ENCODE results near the gene RND2. TPM values are rescaled to one million over a fixed set of nuclear protein-coding genes. Genes with fewer than 3 reads are reported as not detected.

RND2 gene
- total and polyA plus RNA-seq, 2 donors (not counting 1 experiment from before 2014, with no cell fraction given), result 0.54 to 0.99 TPM

- H4K20me1 ChIP-seq (ENCODE audit: control insufficient read depth, extremely low read depth, insufficient read depth, low read length), result no peaks in the 10 kb centered on the region
- no peaks in the 10 kb centered on the region for H3K27me3 ChIP-seq (ENCODE audit: control insufficient read depth, insufficient read depth, low read length)
- peaks cover 9% of the 10 kb centered on the region for H3K36me3 ChIP-seq (ENCODE audit: control insufficient read depth, insufficient read depth, low read length)
- TF ChIP-seq CTCF (conservative IDR thresholded peaks at IDR 0.05 in 1 of 2, IDR thresholded peaks at IDR 0.05 in 1 of 2; ENCODE audit: low read depth in 1 of 2, low read length in 2 of 2) (no peak), EZH2 (IDR thresholded peaks at IDR 0.05; ENCODE audit: low read length, missing control alignments) (no peak)
- peak within 1 kb of the TSS; percentile 74 to 96 (median 78) for H3K4me3 ChIP-seq (replicated peaks in 1 of 4; ENCODE audit: control extremely low read depth in 1 of 4, insufficient read depth in 1 of 4, low read depth in 3 of 4, low read length in 4 of 4)
- H3K4me1 ChIP-seq (ENCODE audit: control insufficient read depth, extremely low read depth, insufficient read depth, low read length), result peaks cover 17% of the 10 kb centered on the region
- H3K79me2 ChIP-seq (ENCODE audit: control insufficient read depth, insufficient read depth, low read length), result peaks cover 33% of the 10 kb centered on the region
- H2AFZ ChIP-seq (ENCODE audit: low read length), result peak within 1 kb of the TSS; percentile 70
- peak within 1 kb of the TSS; percentile 71 for H3K9ac ChIP-seq (ENCODE audit: insufficient read depth, low read length)
- DNase-seq (ENCODE audit: low read depth in 2 of 2), result peak; percentile 63 to 74
- peak within 1 kb of the TSS; percentile 81 for H3K27ac ChIP-seq (ENCODE audit: insufficient read depth, low read length)
- no peaks in the 10 kb centered on the region for H3K9me3 ChIP-seq (ENCODE audit: control insufficient read depth, insufficient read depth, low read depth, low read length)
- H3K4me2 ChIP-seq (ENCODE audit: extremely low read depth, insufficient read depth, low read length), result peak within 1 kb of the TSS; percentile 80
Measured at GRCh38 chr17:43021741-43022512, 3.1 kb upstream of the RND2 start, which contains the start of gene VAT1. TSS of gene VAT1 (minus strand) at chr17:43022385. CDS start at chr17:43022322, 63 bp downstream.

DNA sequence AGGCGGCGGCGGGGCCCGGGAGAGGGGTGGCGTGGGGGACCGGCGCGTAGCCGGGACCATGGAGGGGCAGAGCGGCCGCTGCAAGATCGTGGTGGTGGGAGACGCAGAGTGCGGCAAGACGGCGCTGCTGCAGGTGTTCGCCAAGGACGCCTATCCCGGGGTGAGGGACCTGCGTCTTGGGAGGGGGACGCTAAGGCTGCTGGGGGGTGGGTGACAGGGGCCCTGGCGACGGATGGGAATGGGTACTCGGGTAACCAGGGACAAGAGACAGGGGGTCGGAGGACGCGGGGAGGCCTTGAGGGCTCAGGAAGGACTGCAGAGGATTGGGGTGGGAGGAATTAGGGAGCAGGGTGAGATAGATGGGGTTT, 243 bp downstream of the RND2 start:
- H2AFZ ChIP-seq (ENCODE audit: low read length), result no peak overlapping the region

More for the DNA sequence above, 243 bp downstream of the RND2 start:
- H3K9ac ChIP-seq (ENCODE audit: insufficient read depth, low read length), result no peak overlapping the region
- H3K4me1 ChIP-seq (ENCODE audit: control insufficient read depth, extremely low read depth, insufficient read depth, low read length), result peaks cover 8% of the 10 kb centered on the region
- H3K27ac ChIP-seq (ENCODE audit: insufficient read depth, low read length), result no peak overlapping the region
- H3K4me3 ChIP-seq (replicated peaks in 1 of 4; ENCODE audit: control extremely low read depth in 1 of 4, insufficient read depth in 1 of 4, low read depth in 3 of 4, low read length in 4 of 4), result peak overlapping the region in 1 of 4 experiments; percentile 42
- H3K79me2 ChIP-seq (ENCODE audit: control insufficient read depth, insufficient read depth, low read length), result peaks cover 15% of the 10 kb centered on the region
- DNase-seq (ENCODE audit: low read depth in 2 of 2), result no peak
- peak overlapping the region; percentile 64 for H3K4me2 ChIP-seq (ENCODE audit: extremely low read depth, insufficient read depth, low read length)
- H3K36me3 ChIP-seq (ENCODE audit: control insufficient read depth, insufficient read depth, low read length), result no peaks in the 10 kb centered on the region
- H4K20me1 ChIP-seq (ENCODE audit: control insufficient read depth, extremely low read depth, insufficient read depth, low read length), result no peaks in the 10 kb centered on the region
- TF ChIP-seq CTCF (conservative IDR thresholded peaks at IDR 0.05 in 1 of 2, IDR thresholded peaks at IDR 0.05 in 1 of 2; ENCODE audit: low read depth in 1 of 2, low read length in 2 of 2) (no peak), EZH2 (IDR thresholded peaks at IDR 0.05; ENCODE audit: low read length, missing control alignments) (peak; percentile 57)
- H3K27me3 ChIP-seq (ENCODE audit: control insufficient read depth, insufficient read depth, low read length), result no peaks in the 10 kb centered on the region
- no peaks in the 10 kb centered on the region for H3K9me3 ChIP-seq (ENCODE audit: control insufficient read depth, insufficient read depth, low read depth, low read length)
